ENCODE data around the gene IL16.

IL16 gene

DNA sequence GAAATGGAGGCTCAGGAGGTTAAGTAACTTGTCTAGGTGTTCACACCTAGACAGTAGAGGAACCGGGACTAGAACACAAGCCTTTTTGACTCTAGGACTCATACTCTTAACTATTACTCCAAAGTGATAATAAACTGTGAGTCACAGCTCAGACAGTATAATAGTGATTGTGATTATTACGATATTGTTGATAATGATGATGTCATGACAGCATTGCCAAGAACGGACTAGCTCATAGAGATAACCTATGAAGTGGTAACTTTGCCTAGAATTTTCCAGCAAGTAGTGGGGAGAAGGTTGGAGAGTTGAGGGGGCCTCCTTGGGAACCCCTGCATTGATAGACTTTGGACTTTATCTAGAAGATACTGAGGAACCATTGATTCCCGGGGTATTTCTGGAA, 93.2 kb downstream of the IL16 start:
- Histone ChIP-seq H3K9ac (ENCODE audit: insufficient read length) (no peak overlapping the region), H3K27ac (no peak overlapping the region), H3K36me3 (ENCODE audit: insufficient read depth, low read length) (no peaks in the 10 kb centered on the region), H3K4me3 (no peak overlapping the region), H3K9me3 (ENCODE audit: low read depth, low read length) (no peaks in the 10 kb centered on the region)
- no peak for TF ChIP-seq EZH2 (IDR thresholded peaks at IDR 0.05)
- TF ChIP-seq POLR2AphosphoS5 (IDR thresholded peaks at IDR 0.05; ENCODE audit: borderline replicate concordance, low read depth, low read length) = no peak
- TF ChIP-seq FOXP2 (optimal IDR thresholded peaks at IDR 0.05; ENCODE audit: control extremely low read depth, extremely low read length, insufficient read depth) = no peak
- no peak for DNase-seq (ENCODE audit: low read depth, low spot score)

DNA sequence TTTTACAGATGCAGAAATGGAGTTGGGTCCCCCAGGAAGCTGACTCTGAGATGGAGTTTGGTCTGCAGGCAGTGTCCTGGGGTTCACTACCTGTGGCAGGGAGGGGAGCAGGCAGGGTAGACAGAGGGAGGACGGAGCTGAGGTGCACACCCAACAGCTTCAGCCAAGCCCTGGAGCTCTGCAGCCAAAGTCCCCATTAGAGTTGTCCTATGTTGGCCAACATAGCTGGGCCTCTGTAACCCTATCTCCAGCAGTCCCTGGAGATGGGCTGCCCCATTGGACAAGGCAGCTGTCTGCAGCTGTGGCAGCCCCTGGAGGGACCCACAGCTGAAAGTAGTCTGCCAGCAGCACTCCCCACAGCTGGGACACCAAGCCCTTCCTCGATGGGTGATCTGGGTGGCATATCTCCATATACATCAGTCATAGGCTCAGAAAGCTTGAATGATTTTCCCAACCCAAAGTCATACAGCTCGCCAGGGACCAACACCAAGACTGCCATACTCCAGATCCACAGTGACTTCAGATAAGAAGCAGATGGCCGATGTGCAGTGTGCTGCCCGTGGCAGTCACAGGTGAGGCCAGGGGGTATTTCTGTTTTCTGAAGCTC, 95.3 kb downstream of the IL16 start:
- no peaks in the 10 kb centered on the region for H3K9me3 ChIP-seq (ENCODE audit: low read depth, low read length)
- TF ChIP-seq FOXP2 (optimal IDR thresholded peaks at IDR 0.05; ENCODE audit: control extremely low read depth, extremely low read length, insufficient read depth) (no peak), EZH2 (IDR thresholded peaks at IDR 0.05) (no peak), POLR2AphosphoS5 (IDR thresholded peaks at IDR 0.05; ENCODE audit: borderline replicate concordance, low read depth, low read length) (no peak)
- no peaks in the 10 kb centered on the region for H3K36me3 ChIP-seq (ENCODE audit: insufficient read depth, low read length)
- H3K9ac ChIP-seq (ENCODE audit: insufficient read length) = no peak overlapping the region
- DNase-seq (ENCODE audit: low read depth, low spot score) = no peak
- no peak overlapping the region for H3K27ac ChIP-seq
- no peak overlapping the region for H3K4me3 ChIP-seq

DNA sequence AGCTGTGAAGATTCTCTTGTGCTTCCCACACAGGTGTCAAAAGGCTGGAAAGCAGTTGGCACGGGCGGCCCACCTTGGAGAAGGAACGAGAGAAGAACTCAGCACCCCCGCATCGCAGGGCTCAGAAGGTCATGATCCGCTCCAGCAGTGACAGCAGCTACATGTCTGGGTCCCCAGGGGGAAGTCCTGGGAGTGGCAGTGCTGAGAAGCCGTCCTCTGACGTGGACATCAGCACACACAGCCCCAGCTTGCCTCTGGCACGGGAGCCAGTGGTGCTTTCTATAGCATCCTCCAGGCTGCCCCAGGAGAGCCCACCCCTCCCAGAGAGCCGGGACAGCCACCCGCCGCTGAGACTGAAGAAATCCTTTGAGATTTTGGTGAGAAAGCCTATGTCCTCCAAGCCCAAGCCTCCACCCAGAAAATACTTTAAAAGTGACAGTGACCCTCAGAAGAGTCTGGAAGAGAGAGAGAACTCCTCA, 95.9 kb downstream of the IL16 start:
- Histone ChIP-seq H3K4me3 (no peak overlapping the region), H3K9me3 (ENCODE audit: low read depth, low read length) (no peaks in the 10 kb centered on the region), H3K36me3 (ENCODE audit: insufficient read depth, low read length) (no peaks in the 10 kb centered on the region), H3K27ac (no peak overlapping the region), H3K9ac (ENCODE audit: insufficient read length) (no peak overlapping the region)
- no peak for DNase-seq (ENCODE audit: low read depth, low spot score)
- TF ChIP-seq EZH2 (IDR thresholded peaks at IDR 0.05) (no peak), FOXP2 (optimal IDR thresholded peaks at IDR 0.05; ENCODE audit: control extremely low read depth, extremely low read length, insufficient read depth) (no peak), POLR2AphosphoS5 (IDR thresholded peaks at IDR 0.05; ENCODE audit: borderline replicate concordance, low read depth, low read length) (no peak)

DNA sequence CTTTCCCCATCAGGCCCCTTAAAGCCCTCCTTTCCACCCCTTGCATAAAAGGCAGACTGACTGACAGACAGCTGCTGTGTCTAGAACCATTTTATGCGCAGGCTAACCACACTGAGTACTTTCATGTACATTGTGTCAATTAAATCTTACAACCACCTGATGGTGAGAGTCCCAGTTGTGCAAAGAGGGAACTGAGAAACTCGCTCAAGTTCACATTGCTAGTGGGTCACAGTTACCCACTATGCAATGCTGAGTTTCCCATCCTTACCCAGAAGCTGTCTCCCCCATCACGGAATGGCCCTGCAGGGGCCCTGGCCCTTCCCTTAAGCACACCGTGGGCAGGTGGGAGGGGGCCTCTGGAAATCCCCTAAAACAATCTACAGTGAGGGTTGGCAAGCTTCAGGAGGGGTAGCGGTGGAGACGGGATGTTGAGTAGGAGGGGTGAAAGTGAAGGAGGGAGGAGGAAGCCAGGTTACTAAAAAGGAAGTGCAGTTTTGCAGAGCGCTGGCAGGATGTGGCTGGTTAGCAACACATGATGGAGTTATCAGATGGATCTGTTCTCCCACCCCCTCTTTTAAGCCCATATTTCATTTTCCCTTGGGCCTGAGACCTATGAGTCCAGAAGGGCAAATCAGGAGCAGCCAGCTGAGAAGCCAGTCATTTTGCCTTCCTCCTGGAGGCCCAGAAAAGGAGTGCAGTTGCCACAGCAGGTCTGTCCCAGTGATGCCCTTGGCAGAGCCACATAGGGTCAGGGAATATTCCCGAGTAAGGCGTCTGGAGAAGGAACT, 97.2 kb downstream of the IL16 start:
- Histone ChIP-seq H3K9me3 (ENCODE audit: low read depth, low read length) (no peaks in the 10 kb centered on the region), H3K27ac (no peak overlapping the region), H3K4me3 (no peak overlapping the region), H3K9ac (ENCODE audit: insufficient read length) (no peak overlapping the region), H3K36me3 (ENCODE audit: insufficient read depth, low read length) (no peaks in the 10 kb centered on the region)
- TF ChIP-seq FOXP2 (optimal IDR thresholded peaks at IDR 0.05; ENCODE audit: control extremely low read depth, extremely low read length, insufficient read depth) = no peak
- no peak for TF ChIP-seq POLR2AphosphoS5 (IDR thresholded peaks at IDR 0.05; ENCODE audit: borderline replicate concordance, low read depth, low read length)
- no peak for TF ChIP-seq EZH2 (IDR thresholded peaks at IDR 0.05)
- DNase-seq (ENCODE audit: low read depth, low spot score) = no peak

DNA sequence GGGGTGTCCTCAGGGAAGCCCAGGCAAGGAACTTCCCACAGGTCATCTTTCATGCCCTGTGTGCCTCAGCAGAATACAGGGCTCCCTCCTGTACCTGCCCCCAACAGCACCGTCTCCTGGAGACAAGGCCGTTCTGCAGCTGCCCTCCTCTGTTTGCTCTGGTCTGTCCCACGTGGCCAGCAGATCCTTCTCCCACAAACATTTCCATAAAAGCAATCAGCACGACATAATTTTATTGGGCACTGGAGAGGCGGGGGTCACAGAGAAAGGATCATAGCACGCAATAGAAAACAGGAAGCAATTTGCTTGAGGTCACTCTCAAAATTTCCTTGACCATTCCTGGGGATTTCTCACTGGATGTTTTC, 97.8 kb downstream of the IL16 start:
- DNase-seq (ENCODE audit: low read depth, low spot score) = no peak
- H3K4me3 ChIP-seq = no peak overlapping the region
- no peak overlapping the region for H3K9ac ChIP-seq (ENCODE audit: insufficient read length)
- no peaks in the 10 kb centered on the region for H3K36me3 ChIP-seq (ENCODE audit: insufficient read depth, low read length)
- no peaks in the 10 kb centered on the region for H3K9me3 ChIP-seq (ENCODE audit: low read depth, low read length)
- H3K27ac ChIP-seq = no peak overlapping the region
- no peak for TF ChIP-seq FOXP2 (optimal IDR thresholded peaks at IDR 0.05; ENCODE audit: control extremely low read depth, extremely low read length, insufficient read depth)
- no peak for TF ChIP-seq POLR2AphosphoS5 (IDR thresholded peaks at IDR 0.05; ENCODE audit: borderline replicate concordance, low read depth, low read length)
- no peak for TF ChIP-seq EZH2 (IDR thresholded peaks at IDR 0.05)

DNA sequence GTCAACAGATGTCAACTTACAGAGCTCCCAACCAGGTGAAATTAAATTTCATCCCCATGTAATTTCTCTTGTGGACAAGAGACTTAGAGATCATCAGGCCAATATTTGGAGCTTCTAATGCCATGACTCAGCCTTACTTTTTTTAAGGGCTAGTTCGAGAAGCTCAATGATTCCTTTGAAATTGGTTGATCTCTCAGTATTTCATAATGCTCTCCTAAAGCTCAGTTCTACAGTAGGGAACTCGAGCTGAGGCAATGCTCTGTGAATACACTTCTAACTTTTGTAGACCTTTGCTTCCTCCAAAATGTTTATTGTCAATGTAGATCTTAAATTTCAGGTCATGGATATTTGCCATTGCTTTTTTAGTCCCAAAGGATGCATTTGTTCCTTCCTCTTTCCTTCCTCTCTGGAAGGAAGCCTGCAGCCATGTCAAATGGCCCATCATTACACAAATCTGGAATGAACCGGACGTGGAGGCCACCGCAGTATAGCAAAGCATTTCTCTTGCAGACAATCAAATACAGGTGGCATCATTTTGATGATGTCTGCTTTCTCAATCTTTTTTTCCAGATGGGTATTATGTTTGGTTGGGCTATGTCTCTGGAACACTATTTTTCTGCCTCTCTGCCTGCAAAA, 98.9 kb downstream of the IL16 start:
- no peak for DNase-seq (ENCODE audit: low read depth, low spot score)
- H3K9ac ChIP-seq (ENCODE audit: insufficient read length) = no peak overlapping the region
- H3K27ac ChIP-seq = no peak overlapping the region
- H3K9me3 ChIP-seq (ENCODE audit: low read depth, low read length) = no peaks in the 10 kb centered on the region
- TF ChIP-seq EZH2 (IDR thresholded peaks at IDR 0.05) (no peak), POLR2AphosphoS5 (IDR thresholded peaks at IDR 0.05; ENCODE audit: borderline replicate concordance, low read depth, low read length) (no peak), FOXP2 (optimal IDR thresholded peaks at IDR 0.05; ENCODE audit: control extremely low read depth, extremely low read length, insufficient read depth) (no peak)
- H3K36me3 ChIP-seq (ENCODE audit: insufficient read depth, low read length) = no peaks in the 10 kb centered on the region
- H3K4me3 ChIP-seq = no peak overlapping the region

DNA sequence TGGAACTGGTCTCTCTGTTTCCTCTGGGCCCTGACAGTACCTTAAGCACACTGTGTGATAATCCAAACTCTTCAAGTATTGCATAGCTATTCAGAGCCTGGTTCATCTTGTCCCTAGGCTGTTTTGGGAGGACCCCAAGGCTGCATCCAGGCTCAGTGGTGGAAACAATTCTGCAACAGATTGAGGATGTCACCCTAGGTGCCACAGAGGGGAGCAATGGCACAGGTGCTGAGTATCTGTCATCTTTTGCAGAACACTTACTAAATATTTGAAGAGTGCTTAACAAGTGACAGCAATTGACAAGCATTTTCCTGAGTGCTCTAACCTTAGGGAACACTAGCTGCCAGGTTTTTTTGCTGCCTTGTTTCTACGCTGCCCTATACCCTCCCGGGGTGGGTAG, 99.5 kb downstream of the IL16 start:
- H3K4me3 ChIP-seq = no peak overlapping the region
- H3K9ac ChIP-seq (ENCODE audit: insufficient read length) = no peak overlapping the region

DNA sequence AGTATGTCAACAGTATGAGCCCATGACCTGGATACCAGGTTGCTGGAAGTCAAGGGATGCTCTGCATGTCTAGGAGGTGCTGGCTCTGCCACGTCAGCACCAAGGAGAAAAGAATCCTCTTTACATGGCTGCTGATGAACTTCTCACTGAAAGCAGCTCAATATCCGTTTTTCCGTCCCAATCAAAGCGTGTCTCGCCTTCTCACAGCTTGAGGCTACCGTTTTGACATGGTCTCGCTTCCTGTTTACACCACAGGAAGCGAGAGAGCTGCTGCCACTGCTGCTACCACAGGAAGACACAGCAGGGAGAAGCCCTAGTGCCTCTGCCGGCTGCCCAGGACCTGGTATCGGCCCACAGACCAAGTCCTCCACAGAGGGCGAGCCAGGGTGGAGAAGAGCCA, 100.0 kb downstream of the IL16 start:
- Histone ChIP-seq H3K4me3 (no peak overlapping the region), H3K36me3 (ENCODE audit: insufficient read depth, low read length) (no peaks in the 10 kb centered on the region), H3K27ac (no peak overlapping the region), H3K9ac (ENCODE audit: insufficient read length) (no peak overlapping the region), H3K9me3 (ENCODE audit: low read depth, low read length) (no peaks in the 10 kb centered on the region)
- no peak for DNase-seq (ENCODE audit: low read depth, low spot score)
- TF ChIP-seq FOXP2 (optimal IDR thresholded peaks at IDR 0.05; ENCODE audit: control extremely low read depth, extremely low read length, insufficient read depth) (no peak), POLR2AphosphoS5 (IDR thresholded peaks at IDR 0.05; ENCODE audit: borderline replicate concordance, low read depth, low read length) (no peak), EZH2 (IDR thresholded peaks at IDR 0.05) (no peak)

More for the DNA sequence above, 99.5 kb downstream of the IL16 start:
- Histone ChIP-seq H3K27ac (no peak overlapping the region), H3K36me3 (ENCODE audit: insufficient read depth, low read length) (no peaks in the 10 kb centered on the region), H3K9me3 (ENCODE audit: low read depth, low read length) (no peaks in the 10 kb centered on the region)
- no peak for TF ChIP-seq POLR2AphosphoS5 (IDR thresholded peaks at IDR 0.05; ENCODE audit: borderline replicate concordance, low read depth, low read length)
- DNase-seq (ENCODE audit: low read depth, low spot score) = no peak

Measured in SK-N-MC (cell line).